GM12878 (cell line): ENCODE data around the gene NMNAT3. TPM values are rescaled to one million over a fixed set of nuclear protein-coding genes. Genes with fewer than 3 reads are reported as not detected.

Experiments used
- ATAC-seq: fragments of 200-7000 bp; cut with Tn5 transposase; 3 replicates; pipeline ENCODE4 v1.9.1; 2020; ENCODE audit warnings: mild to moderate bottlenecking, moderate library complexity
- Bru-seq: library from RNA; stranded (reverse); fragments of 400-500 nt; gene quantifications from one replicate; lab custom pipeline; 2021; lab: Mats Ljungman, UMichigan
- BruChase-seq, 2 experiments: library from RNA; stranded (reverse); fragments of 400-500 nt; gene quantifications; one replicate each; lab custom pipeline; 2021; lab: Mats Ljungman, UMichigan
- BruUV-seq: library from RNA; stranded (reverse); fragments of 400-500 nt; replicated peaks from 2 replicates; lab custom pipeline; 2021; lab: Mats Ljungman, UMichigan
- CTCF ChIA-PET: fragments of 300-600 bp; sonication (Branson Sonifier 250); formaldehyde crosslinking; extraction: SDS; loops from one replicate; lab custom pipeline; 2021; ENCODE audit warnings: inconsistent platforms; lab: Yijun Ruan, JAX
- POLR2A ChIA-PET: fragments of 350-600 bp; formaldehyde crosslinking; extraction: SDS; loops from one replicate; lab custom pipeline; 2021; ENCODE audit warnings: inconsistent platforms; lab: Charles Lee
- RAD21 ChIA-PET: fragments of 300-600 bp; sonication (Branson Sonifier 250); formaldehyde crosslinking; loops from one replicate; lab custom pipeline; 2023; ENCODE audit warnings: antibody characterized with exemption; ENCODE audit not compliant: unreplicated experiment; lab: Charles Lee
- SMC1A ChIA-PET: fragments of 300-600 bp; sonication (Branson Sonifier 250); formaldehyde crosslinking; loops from one replicate; lab custom pipeline; 2023; ENCODE audit not compliant: unreplicated experiment, uncharacterized antibody; lab: Charles Lee
- DNase-seq: peaks from one replicate; pipeline ENCODE4 v3.0.0-alpha.2; 2011; ENCODE audit warnings: low read depth, low spot score
- FAIRE-seq: peaks from 3 replicates; lab custom pipeline; 2011; peaks lifted over from hg19 to GRCh38; lab: Jason Lieb, UNC
- H2AFZ ChIP-seq: 2 replicates; pipeline ENCODE4 v1.6.0; 2011; ENCODE audit warnings: low read depth, low read length, control low read depth; ENCODE audit not compliant: control insufficient read depth
- H3K27ac ChIP-seq: 2 replicates; pipeline ENCODE4 v1.5.1; 2011; ENCODE audit warnings: control low read depth; ENCODE audit not compliant: control insufficient read depth, insufficient read depth
- H3K27me3 ChIP-seq, 2 experiments: replicated peaks in 1 of 2; 2 replicates each; pipeline versions ENCODE4 v1.6.0 to v1.6.1; 2011; ENCODE audit warnings: low read length in 1 of 2; ENCODE audit not compliant: control insufficient read depth in 2 of 2, insufficient read depth in 2 of 2
- H3K36me3 ChIP-seq, 2 experiments: 2 replicates each; pipeline ENCODE4 v1.5.1; 2011; ENCODE audit warnings: low read length in 1 of 2; ENCODE audit not compliant: control insufficient read depth in 2 of 2, insufficient read depth in 2 of 2
- H3K4me1 ChIP-seq: 2 replicates; pipeline ENCODE4 v1.6.1; 2011; ENCODE audit warnings: mild to moderate bottlenecking, low read length, moderate library complexity, mixed read lengths; ENCODE audit not compliant: control insufficient read depth, insufficient read depth
- H3K4me2 ChIP-seq: 2 replicates; pipeline ENCODE4 v1.6.0; 2011; ENCODE audit warnings: control low read depth; ENCODE audit not compliant: control insufficient read depth, insufficient read depth
- H3K4me3 ChIP-seq: fragments of 200-600 bp; sonication (generic); 2 replicates; pipeline ENCODE4 v1.5.1; 2016
- H3K79me2 ChIP-seq: 2 replicates; pipeline ENCODE4 v1.6.0; 2011; ENCODE audit warnings: low read length; ENCODE audit not compliant: control insufficient read depth, insufficient read depth
- H3K9ac ChIP-seq: 2 replicates; pipeline ENCODE4 v1.8.0; 2011; ENCODE audit warnings: low read length, control low read depth, mixed read lengths; ENCODE audit not compliant: control insufficient read depth, insufficient read depth
- H3K9me3 ChIP-seq: replicated peaks from 3 replicates; pipeline ENCODE4 v1.5.1; 2011; ENCODE audit warnings: mild to moderate bottlenecking, low read length; ENCODE audit not compliant: control insufficient read depth, insufficient read depth
- H4K20me1 ChIP-seq: 2 replicates; pipeline ENCODE4 v1.6.0; 2011; ENCODE audit not compliant: control insufficient read depth, insufficient read depth
- BCL11A ChIP-seq: IDR thresholded peaks from 2 replicates; pipeline ENCODE4 v1.6.1; 2011; ENCODE audit warnings: low read depth, low read length
- NBN ChIP-seq: fragments of 450-650 bp; IDR thresholded peaks from 2 replicates; pipeline ENCODE4 v1.6.1; 2016
- POLR2AphosphoS2 ChIP-seq: IDR thresholded peaks from 2 replicates; pipeline ENCODE4 v1.6.1; 2011; ENCODE audit warnings: low read depth, mild to moderate bottlenecking, low read length, improper control_type of control experiment, moderate library complexity
- RAD51 ChIP-seq: fragments of 450-650 bp; IDR thresholded peaks from 2 replicates; pipeline ENCODE4 v1.6.1; 2016; ENCODE audit warnings: moderate library complexity, mild to moderate bottlenecking, inconsistent platforms
- TAF1 ChIP-seq: IDR thresholded peaks from 2 replicates; pipeline ENCODE4 v1.6.1; 2011; ENCODE audit warnings: mild to moderate bottlenecking, low read depth, low read length, borderline replicate concordance
- TCF3 ChIP-seq: IDR thresholded peaks from 2 replicates; pipeline ENCODE4 v1.6.1; 2012; ENCODE audit warnings: low read depth, mild to moderate bottlenecking, low read length, borderline replicate concordance; ENCODE audit not compliant: insufficient read depth
- ZNF217 ChIP-seq: fragments of 450-650 bp; IDR thresholded peaks from 2 replicates; pipeline ENCODE4 v1.6.1; 2017; ENCODE audit warnings: antibody characterized with exemption, mild to moderate bottlenecking
- ZSCAN29 ChIP-seq: fragments of 450-650 bp; IDR thresholded peaks from 2 replicates; pipeline ENCODE4 v1.6.1; 2017; ENCODE audit warnings: mild to moderate bottlenecking, moderate library complexity
- WGBS: methylation state at CpG from one replicate; pipeline ENCODE4 v1.1.6; 2016; ENCODE audit warnings: low lambda C conversion rate; ENCODE audit not compliant: insufficient replicate concordance, insufficient coverage; ENCODE audit errors: missing lambda C conversion rate; 5-methylcytosine and 5-hydroxymethylcytosine counted together
- in situ Hi-C: fragments of 300-500 bp; cut with MboI; formaldehyde crosslinking; loops from 9 replicates; pipeline ENCODE4 v1.14.3; 2018; ENCODE audit warnings: mixed read lengths
- intact Hi-C: fragments of 100-400 bp; cut with micrococcal nuclease; formaldehyde crosslinking; loops from one replicate; pipeline ENCODE4 v1.14.2; 2022; ENCODE audit not compliant: unreplicated experiment
- long read RNA-seq, 2 experiments: library from polyadenylated mRNA; unstranded; transcript quantifications; one replicate each; pipeline ENCODE4 v2.0.0, GENCODE V29; 2019 to 2020
- polyA minus RNA-seq, 3 experiments: library from RNA; depleted of rRNA, polyadenylated mRNA; stranded (reverse); fragments of >200 nt; gene quantifications; 2 replicates each; pipeline ENCODE4 v1.2.3, GENCODE V29; 2011
- polyA plus RNA-seq, 11 experiments: library from polyadenylated mRNA; depleted of rRNA in 4 of 11; unstranded in 6 of 11; stranded (reverse) in 5 of 11; fragments of >200 nt; fragmentation: Nextera tagmentation in 4 of 11; fragmentation: Illumina TruSeq in 1 of 11; extraction: Ambion mirVana in 4 of 11; extraction: Trizol in 1 of 11; gene quantifications; 1 replicate in 1 of 11; 2 replicates in 10 of 11; pipeline versions ENCODE4 v1.2.1 to v1.2.3, GENCODE V29; 2011 to 2016; ENCODE audit warnings: inconsistent platforms in 2 of 11, missing spikeins in 2 of 11, low read depth in 1 of 11
- total RNA-seq, 4 experiments: library from RNA; depleted of rRNA in 3 of 4; stranded (reverse); fragments of >200 nt in 3 of 4; fragmentation: Illumina TruSeq in 1 of 4; extraction: Trizol in 1 of 4; gene quantifications; 2 replicates each; pipeline versions ENCODE4 v1.2.1 to v1.2.3, GENCODE V29; 2013 to 2021
- TF ChIP-seq, protein P1 (sequence below): fragments of 150-350 bp; IDR thresholded peaks from 2 replicates; pipeline ENCODE4 v1.6.1; 2014; ENCODE audit warnings: mild to moderate bottlenecking, low read depth, low read length
- TF ChIP-seq, protein P2 (sequence below): IDR thresholded peaks from 2 replicates; pipeline ENCODE4 v1.6.1; 2012; ENCODE audit warnings: low read depth, low read length, improper control_type of control experiment
- TF ChIP-seq, protein P3 (sequence below): IDR thresholded peaks from 2 replicates; pipeline ENCODE4 v1.6.1; 2011; ENCODE audit warnings: borderline replicate concordance, low read depth, mild to moderate bottlenecking, moderate library complexity, mixed read lengths, low read length; ENCODE audit not compliant: insufficient read depth; ENCODE audit errors: extremely low read length

Gene NMNAT3
- 0.54 and 1.7 TPM in 2 replicates for total RNA-seq (2013; cell fraction: nucleolus; rRNA removed)
- under 0.01 TPM in 1 of 2 replicates, not detected in the other for total RNA-seq (2014; rRNA removed)
- under 0.01 TPM in 1 of 2 replicates, not detected in the other for total RNA-seq (2014; rRNA removed; fragmentation: Illumina TruSeq; extraction: Trizol)
- 0.16 TPM in 1 of 2 replicates, not detected in the other for total RNA-seq (2021)
- polyA plus RNA-seq (2011; ENCODE audit: low read depth) = not detected
- 0.53 and 0.92 TPM in 2 replicates for polyA plus RNA-seq (2011; rRNA removed)
- polyA plus RNA-seq (2011; cell fraction: cytosol; rRNA removed) = 0.72 and 0.85 TPM in 2 replicates
- 1.0 and 1.4 TPM in 2 replicates for polyA plus RNA-seq (2011; cell fraction: nucleus; rRNA removed)
- 0.15 and 0.39 TPM in 2 replicates for polyA plus RNA-seq (2012)
- polyA plus RNA-seq (2014; fragmentation: Illumina TruSeq; extraction: Trizol) = 0.03 TPM in 1 of 2 replicates, not detected in the other
- not detected for polyA plus RNA-seq (2014; fragmentation: Nextera tagmentation; extraction: Ambion mirVana)
- 0.04 TPM in 1 of 2 replicates, not detected in the other for polyA plus RNA-seq (2014; rRNA removed)
- polyA plus RNA-seq (2016; fragmentation: Nextera tagmentation; extraction: Ambion mirVana) = under 1 TPM; 0.11 to 0.16 TPM
- polyA minus RNA-seq (2011; rRNA and poly(A)+ RNA removed) = 0.51 and 1.9 TPM in 2 replicates
- 0.42 TPM in 1 of 2 replicates, not detected in the other for polyA minus RNA-seq (2011; cell fraction: cytosol; rRNA and poly(A)+ RNA removed)
- 1.5 and 1.7 TPM in 2 replicates for polyA minus RNA-seq (2011; cell fraction: nucleus; rRNA and poly(A)+ RNA removed)
- percentile 24 among the genes with signal in this experiment for Bru-seq, nascent RNA
- percentile 16 among the genes with signal in this experiment for BruChase-seq, experiment 1, labeled RNA remaining after a 6-hour chase
- percentile 19 among the genes with signal in this experiment for BruChase-seq, experiment 2, labeled RNA remaining after a 2-hour chase
- long read RNA-seq, experiment 1 = 0 reads
- long read RNA-seq, experiment 2 = 0 reads

DNA sequence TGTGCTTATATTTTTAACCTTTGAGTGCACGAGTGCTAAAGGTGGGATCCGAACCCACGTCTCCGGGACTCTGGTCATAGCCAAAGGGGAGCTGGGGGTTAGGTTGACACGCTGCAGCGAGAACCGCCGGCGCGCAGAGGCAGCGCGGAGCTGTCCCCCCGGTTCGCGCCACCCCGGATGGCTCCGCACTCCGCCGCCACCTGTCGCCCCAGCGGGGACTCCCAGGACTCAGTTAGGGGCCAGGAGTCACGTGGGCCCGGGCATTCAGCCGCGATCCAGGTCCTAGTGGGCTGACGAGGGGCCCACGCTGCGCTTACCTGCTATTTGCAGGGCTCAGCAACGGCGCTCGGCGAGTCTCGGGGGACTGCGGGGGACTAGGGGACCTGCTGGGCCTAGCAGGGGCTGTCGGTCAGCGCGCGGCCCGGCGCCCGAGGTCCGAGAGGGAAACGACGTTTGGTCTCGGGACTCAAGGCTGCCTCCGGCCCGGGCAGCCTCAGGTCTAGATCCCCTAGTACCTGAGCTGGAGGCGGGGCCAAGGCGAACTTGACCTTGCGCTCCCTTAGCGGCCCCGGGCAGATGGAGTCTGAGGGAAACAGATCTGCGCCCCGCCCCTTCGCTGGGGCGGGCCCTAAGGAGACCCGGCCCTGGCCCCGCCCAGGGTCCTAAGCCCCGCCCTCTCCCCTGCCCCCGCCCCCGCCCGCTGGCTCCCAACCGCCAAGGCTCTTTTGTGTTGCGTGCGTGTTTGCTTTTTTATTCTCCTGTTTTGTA, at the start of gene NMNAT3:
Gene NMNAT3, minus strand, starts transcription at position 585 of the 768 bp plus-strand sequence. CDS start 50,248 bp downstream, outside the sequence.
- intact Hi-C loops = no loop called here
- ChIA-PET POLR2A (no interaction called here), CTCF (interaction anchor here (2.7 kb wide), 1 partner anchor 250 kb away, joined by 7 read pairs; no protein-coding TSS in a partner anchor), RAD21 (no interaction called here), SMC1A (no interaction called here)
- H3K36me3 ChIP-seq = no peaks in the 10 kb centered on the region
- H3K4me3 ChIP-seq = peak within 1 kb of the TSS; percentile 53; the same call in 1 of the 2 replicates
- H3K4me2 ChIP-seq = peak within 1 kb of the TSS; percentile 93
- peak; percentile 100 for ATAC-seq
- peak within 1 kb of the TSS; percentile 40; the same call in 1 of the 2 replicates for H3K9ac ChIP-seq
- H3K4me1 ChIP-seq = no peaks in the 10 kb centered on the region
- H4K20me1 ChIP-seq = no peaks in the 10 kb centered on the region
- in situ Hi-C loops = no loop called here
- H3K9me3 ChIP-seq = no peaks in the 10 kb centered on the region
- no peaks in the 10 kb centered on the region for H3K79me2 ChIP-seq
- H2AFZ ChIP-seq = peak within 1 kb of the TSS; percentile 88
- 3% methylated on average over 60 of the region's 65 CpGs for WGBS
- BruUV-seq = no TSS peak
- no peak for DNase-seq
- no peak for FAIRE-seq
- H3K27me3 ChIP-seq = peaks cover 0 to 2% of the 10 kb centered on the region in 2 experiments; a peak in 3 of 4 replicates
- H3K27ac ChIP-seq = no peak within 1 kb of the TSS
- no peak for TF ChIP-seq ZSCAN29
- TF ChIP-seq, protein P1, sequence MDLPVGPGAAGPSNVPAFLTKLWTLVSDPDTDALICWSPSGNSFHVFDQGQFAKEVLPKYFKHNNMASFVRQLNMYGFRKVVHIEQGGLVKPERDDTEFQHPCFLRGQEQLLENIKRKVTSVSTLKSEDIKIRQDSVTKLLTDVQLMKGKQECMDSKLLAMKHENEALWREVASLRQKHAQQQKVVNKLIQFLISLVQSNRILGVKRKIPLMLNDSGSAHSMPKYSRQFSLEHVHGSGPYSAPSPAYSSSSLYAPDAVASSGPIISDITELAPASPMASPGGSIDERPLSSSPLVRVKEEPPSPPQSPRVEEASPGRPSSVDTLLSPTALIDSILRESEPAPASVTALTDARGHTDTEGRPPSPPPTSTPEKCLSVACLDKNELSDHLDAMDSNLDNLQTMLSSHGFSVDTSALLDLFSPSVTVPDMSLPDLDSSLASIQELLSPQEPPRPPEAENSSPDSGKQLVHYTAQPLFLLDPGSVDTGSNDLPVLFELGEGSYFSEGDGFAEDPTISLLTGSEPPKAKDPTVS = no peak
- 0 out of 2 replicates have a peak, but pooled peaks have one; percentile 36 for TF ChIP-seq TCF3
- no peak for TF ChIP-seq NBN
- peak; percentile 24; the same call in 1 of the 2 replicates for TF ChIP-seq RAD51
- TF ChIP-seq POLR2AphosphoS2 = no peak
- TF ChIP-seq BCL11A = no peak
- TF ChIP-seq, protein P2, sequence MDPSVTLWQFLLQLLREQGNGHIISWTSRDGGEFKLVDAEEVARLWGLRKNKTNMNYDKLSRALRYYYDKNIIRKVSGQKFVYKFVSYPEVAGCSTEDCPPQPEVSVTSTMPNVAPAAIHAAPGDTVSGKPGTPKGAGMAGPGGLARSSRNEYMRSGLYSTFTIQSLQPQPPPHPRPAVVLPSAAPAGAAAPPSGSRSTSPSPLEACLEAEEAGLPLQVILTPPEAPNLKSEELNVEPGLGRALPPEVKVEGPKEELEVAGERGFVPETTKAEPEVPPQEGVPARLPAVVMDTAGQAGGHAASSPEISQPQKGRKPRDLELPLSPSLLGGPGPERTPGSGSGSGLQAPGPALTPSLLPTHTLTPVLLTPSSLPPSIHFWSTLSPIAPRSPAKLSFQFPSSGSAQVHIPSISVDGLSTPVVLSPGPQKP = no peak
- TF ChIP-seq TAF1 = no peak
- TF ChIP-seq, protein P3, sequence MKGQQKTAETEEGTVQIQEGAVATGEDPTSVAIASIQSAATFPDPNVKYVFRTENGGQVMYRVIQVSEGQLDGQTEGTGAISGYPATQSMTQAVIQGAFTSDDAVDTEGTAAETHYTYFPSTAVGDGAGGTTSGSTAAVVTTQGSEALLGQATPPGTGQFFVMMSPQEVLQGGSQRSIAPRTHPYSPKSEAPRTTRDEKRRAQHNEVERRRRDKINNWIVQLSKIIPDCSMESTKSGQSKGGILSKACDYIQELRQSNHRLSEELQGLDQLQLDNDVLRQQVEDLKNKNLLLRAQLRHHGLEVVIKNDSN = peak; percentile 83
- TF ChIP-seq ZNF217 = no peak
